ENCODE measurements around the gene NEAT1. TPM values are rescaled to one million over a fixed set of nuclear protein-coding genes. Genes with fewer than 3 reads are reported as not detected.
"Not testable (repeated sequence)": the region's sequence is repeated elsewhere in the genome, so short reads cannot be mapped to it uniquely, and the experiment has no call there.

Gene NEAT1
- total RNA-seq, 2 donors from 2014 or later = 823 to 2,912 TPM

GRCh38 chr11:65412271-65413076 lies 10.1 kb upstream of the NEAT1 start:
- Mint-ChIP-seq H3K4me3 (no peak overlapping the region), H3K36me3 (ENCODE audit: low read depth) (peaks cover 58% of the 10 kb centered on the region), H3K4me1 (peaks cover 10% of the 10 kb centered on the region), H3K27ac (no peak overlapping the region), H3K9me3 (no peaks in the 10 kb centered on the region), H3K27me3 (no peaks in the 10 kb centered on the region)
- ATAC-seq (replicated peaks) = no peak

- not testable (repeated sequence) for ATAC-seq (replicated peaks); H3K9me3 Mint-ChIP-seq; H3K27ac Mint-ChIP-seq; H3K27me3 Mint-ChIP-seq; H3K4me1 Mint-ChIP-seq; H3K4me3 Mint-ChIP-seq
- H3K36me3 Mint-ChIP-seq (ENCODE audit: low read depth) = peaks cover 59% of the 10 kb centered on the region
Observed at GRCh38 chr11:65413077-65413664, 9.4 kb upstream of the NEAT1 start.

- Mint-ChIP-seq H3K4me3 (peak overlapping the region; percentile 99), H3K27ac (peak overlapping the region; percentile 100)
Observed at GRCh38 chr11:65414776-65415498, 7.7 kb upstream of the NEAT1 start.

GRCh38 chr11:65415499-65416340 lies 6.9 kb upstream of the NEAT1 start:
- no peaks in the 10 kb centered on the region for H3K9me3 Mint-ChIP-seq
- H3K27me3 Mint-ChIP-seq = no peaks in the 10 kb centered on the region
- ATAC-seq (replicated peaks) = no peak
- peak overlapping the region; percentile 100 for H3K27ac Mint-ChIP-seq
- peak overlapping the region; percentile 99 for H3K4me3 Mint-ChIP-seq
- peaks cover 58% of the 10 kb centered on the region for H3K36me3 Mint-ChIP-seq (ENCODE audit: low read depth)
- peaks cover 15% of the 10 kb centered on the region for H3K4me1 Mint-ChIP-seq

More at GRCh38 chr11:65414776-65415498, 7.7 kb upstream of the NEAT1 start:
- ATAC-seq (replicated peaks) = no peak
- Mint-ChIP-seq H3K9me3 (no peaks in the 10 kb centered on the region), H3K36me3 (ENCODE audit: low read depth) (peaks cover 58% of the 10 kb centered on the region), H3K27me3 (no peaks in the 10 kb centered on the region), H3K4me1 (peaks cover 15% of the 10 kb centered on the region)

- Mint-ChIP-seq H3K36me3 (ENCODE audit: low read depth) (peaks cover 60% of the 10 kb centered on the region), H3K4me3 (peak overlapping the region; percentile 99), H3K27me3 (no peaks in the 10 kb centered on the region), H3K27ac (peak overlapping the region; percentile 100), H3K9me3 (no peaks in the 10 kb centered on the region), H3K4me1 (peaks cover 15% of the 10 kb centered on the region)
- ATAC-seq (replicated peaks) = peak; percentile 34
Observed at GRCh38 chr11:65416341-65416824, 6.2 kb upstream of the NEAT1 start.

GRCh38 chr11:65416841-65417701 lies 5.5 kb upstream of the NEAT1 start:
- H3K4me3 Mint-ChIP-seq = peak overlapping the region; percentile 99
- peaks cover 62% of the 10 kb centered on the region for H3K36me3 Mint-ChIP-seq (ENCODE audit: low read depth)
- H3K27me3 Mint-ChIP-seq = no peaks in the 10 kb centered on the region
- H3K4me1 Mint-ChIP-seq = peaks cover 15% of the 10 kb centered on the region
- peak overlapping the region; percentile 100 for H3K27ac Mint-ChIP-seq
- no peaks in the 10 kb centered on the region for H3K9me3 Mint-ChIP-seq
- no peak for ATAC-seq (replicated peaks)

- Mint-ChIP-seq H3K4me1 (peaks cover 21% of the 10 kb centered on the region), H3K36me3 (ENCODE audit: low read depth) (peaks cover 65% of the 10 kb centered on the region)
Observed at GRCh38 chr11:65417702-65418430, 4.7 kb upstream of the NEAT1 start.

GRCh38 chr11:65418431-65418680 lies 4.2 kb upstream of the NEAT1 start:
- Mint-ChIP-seq H3K4me1 (peaks cover 24% of the 10 kb centered on the region), H3K27ac (peak overlapping the region; percentile 100), H3K4me3 (peak overlapping the region; percentile 99), H3K9me3 (no peaks in the 10 kb centered on the region), H3K36me3 (ENCODE audit: low read depth) (peaks cover 70% of the 10 kb centered on the region), H3K27me3 (no peaks in the 10 kb centered on the region)
- no peak for ATAC-seq (replicated peaks)

More at GRCh38 chr11:65417702-65418430, 4.7 kb upstream of the NEAT1 start:
- peak overlapping the region; percentile 99 for H3K4me3 Mint-ChIP-seq
- no peaks in the 10 kb centered on the region for H3K27me3 Mint-ChIP-seq
- no peak for ATAC-seq (replicated peaks)
- no peaks in the 10 kb centered on the region for H3K9me3 Mint-ChIP-seq
- peak overlapping the region; percentile 100 for H3K27ac Mint-ChIP-seq

- Mint-ChIP-seq H3K4me1 (peaks cover 24% of the 10 kb centered on the region), H3K36me3 (ENCODE audit: low read depth) (peaks cover 75% of the 10 kb centered on the region), H3K27ac (peak overlapping the region; percentile 100), H3K9me3 (no peaks in the 10 kb centered on the region), H3K4me3 (peak overlapping the region; percentile 99), H3K27me3 (no peaks in the 10 kb centered on the region)
- peak; percentile 55 for ATAC-seq (replicated peaks)
Observed at GRCh38 chr11:65418681-65419459, 3.7 kb upstream of the NEAT1 start.

- Mint-ChIP-seq H3K4me3 (peak overlapping the region; percentile 99), H3K36me3 (ENCODE audit: low read depth) (peaks cover 80% of the 10 kb centered on the region), H3K27me3 (no peaks in the 10 kb centered on the region), H3K4me1 (peaks cover 27% of the 10 kb centered on the region), H3K27ac (peak overlapping the region; percentile 100), H3K9me3 (peaks cover 3% of the 10 kb centered on the region)
- no peak for ATAC-seq (replicated peaks)
Observed at GRCh38 chr11:65419460-65419771, 3.2 kb upstream of the NEAT1 start.

- peak overlapping the region; percentile 100 for H3K27ac Mint-ChIP-seq
- H3K4me3 Mint-ChIP-seq = peak overlapping the region; percentile 99
- no peaks in the 10 kb centered on the region for H3K27me3 Mint-ChIP-seq
- peaks cover 5% of the 10 kb centered on the region for H3K9me3 Mint-ChIP-seq
- ATAC-seq (replicated peaks) = peak; percentile 7
- H3K4me1 Mint-ChIP-seq = peaks cover 32% of the 10 kb centered on the region
- H3K36me3 Mint-ChIP-seq (ENCODE audit: low read depth) = peaks cover 85% of the 10 kb centered on the region
Observed at GRCh38 chr11:65419772-65420481, 2.7 kb upstream of the NEAT1 start.

- peaks cover 37% of the 10 kb centered on the region for H3K4me1 Mint-ChIP-seq
- peak overlapping the region; percentile 99 for H3K4me3 Mint-ChIP-seq
- no peaks in the 10 kb centered on the region for H3K27me3 Mint-ChIP-seq
- H3K27ac Mint-ChIP-seq = peak overlapping the region; percentile 100
- H3K36me3 Mint-ChIP-seq (ENCODE audit: low read depth) = peaks cover 91% of the 10 kb centered on the region
- ATAC-seq (replicated peaks) = no peak
- H3K9me3 Mint-ChIP-seq = peaks cover 5% of the 10 kb centered on the region
Observed at GRCh38 chr11:65420506-65420905, 2.1 kb upstream of the NEAT1 start.

Measured in activated T-helper 17 cell treated with anti-CD3 and anti-CD28 coated beads, Interleukin-2, amount 50 U/mL, for 72 hours (primary cell).